ENCODE measurements around the gene ACAD10. TPM values are rescaled to one million over a fixed set of nuclear protein-coding genes. Genes with fewer than 3 reads are reported as not detected.
A peak's percentile ranks its signal among the peaks of the same experiment; 100 is the strongest.

Gene ACAD10
- total RNA-seq, 1 donor, result 16.4 TPM

DNA sequence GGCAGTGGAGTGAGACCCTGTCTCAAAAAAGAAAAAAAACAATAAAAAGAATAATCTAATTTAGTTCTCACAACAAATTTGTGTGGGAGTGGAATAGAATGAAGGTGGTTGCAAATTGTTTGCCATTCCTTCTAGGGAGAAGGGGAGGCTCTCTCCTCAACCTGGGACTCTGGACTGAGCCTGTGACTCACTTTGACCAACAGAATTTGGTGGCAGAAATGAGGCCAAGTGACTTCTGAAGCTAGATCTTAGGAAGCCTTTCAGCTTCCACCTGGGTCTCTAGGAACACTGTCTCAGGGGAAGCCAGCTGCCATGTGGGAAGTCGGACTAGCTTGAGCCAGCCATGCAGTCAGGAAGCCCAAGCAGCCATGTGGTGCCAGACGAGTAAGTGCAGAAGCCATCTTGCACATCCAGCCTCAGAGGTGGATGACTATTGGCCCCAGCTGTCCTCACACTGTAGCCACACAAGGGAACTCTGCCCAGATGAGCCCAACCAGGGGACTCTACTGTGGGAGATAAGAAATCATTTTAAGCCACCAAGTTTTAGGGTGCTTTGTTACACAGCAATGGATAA, 95.3 kb downstream of the ACAD10 start:
- no peak for DNase-seq (ENCODE audit: low read depth)
- no peak overlapping the region for H3K4me3 ChIP-seq (ENCODE audit: low read depth, low read length)
- TF ChIP-seq, protein P1, sequence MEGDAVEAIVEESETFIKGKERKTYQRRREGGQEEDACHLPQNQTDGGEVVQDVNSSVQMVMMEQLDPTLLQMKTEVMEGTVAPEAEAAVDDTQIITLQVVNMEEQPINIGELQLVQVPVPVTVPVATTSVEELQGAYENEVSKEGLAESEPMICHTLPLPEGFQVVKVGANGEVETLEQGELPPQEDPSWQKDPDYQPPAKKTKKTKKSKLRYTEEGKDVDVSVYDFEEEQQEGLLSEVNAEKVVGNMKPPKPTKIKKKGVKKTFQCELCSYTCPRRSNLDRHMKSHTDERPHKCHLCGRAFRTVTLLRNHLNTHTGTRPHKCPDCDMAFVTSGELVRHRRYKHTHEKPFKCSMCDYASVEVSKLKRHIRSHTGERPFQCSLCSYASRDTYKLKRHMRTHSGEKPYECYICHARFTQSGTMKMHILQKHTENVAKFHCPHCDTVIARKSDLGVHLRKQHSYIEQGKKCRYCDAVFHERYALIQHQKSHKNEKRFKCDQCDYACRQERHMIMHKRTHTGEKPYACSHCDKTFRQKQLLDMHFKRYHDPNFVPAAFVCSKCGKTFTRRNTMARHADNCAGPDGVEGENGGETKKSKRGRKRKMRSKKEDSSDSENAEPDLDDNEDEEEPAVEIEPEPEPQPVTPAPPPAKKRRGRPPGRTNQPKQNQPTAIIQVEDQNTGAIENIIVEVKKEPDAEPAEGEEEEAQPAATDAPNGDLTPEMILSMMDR (IDR thresholded peaks at IDR 0.05; ENCODE audit: insufficient read depth, low read depth, low read length), result no peak

- no peak for DNase-seq (ENCODE audit: low read depth)
- H3K4me3 ChIP-seq (ENCODE audit: low read depth, low read length), result no peak overlapping the region
- TF ChIP-seq, protein P1 (IDR thresholded peaks at IDR 0.05; ENCODE audit: insufficient read depth, low read depth, low read length), result no peak
Measured at GRCh38 chr12:111783046-111783445, 97.2 kb downstream of the ACAD10 start.

- H3K4me3 ChIP-seq (ENCODE audit: low read depth, low read length), result no peak overlapping the region
- TF ChIP-seq, protein P1 (IDR thresholded peaks at IDR 0.05; ENCODE audit: insufficient read depth, low read depth, low read length), result no peak
- DNase-seq (ENCODE audit: low read depth), result no peak
Measured at GRCh38 chr12:111784953-111785352, 99.1 kb downstream of the ACAD10 start.

DNA sequence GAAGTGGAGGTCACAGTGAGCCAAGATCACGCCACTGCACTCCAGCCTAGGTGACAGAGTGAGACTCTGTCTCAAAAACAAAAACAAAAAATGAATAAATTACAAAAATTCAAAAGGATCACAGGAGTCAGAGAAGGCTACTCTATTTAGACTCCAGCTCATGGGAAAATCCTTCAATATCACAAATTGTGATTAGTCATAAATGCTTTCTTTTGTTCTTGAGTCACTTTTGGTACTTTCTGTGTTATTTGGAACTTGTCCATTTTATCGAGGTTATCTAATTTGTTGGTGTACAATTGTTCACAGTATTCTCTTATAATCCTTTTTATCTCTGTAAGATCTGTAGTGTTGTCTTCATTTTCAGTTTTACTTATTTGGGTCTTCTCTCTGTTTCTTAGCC, 99.8 kb downstream of the ACAD10 start:
- DNase-seq (ENCODE audit: low read depth), result no peak
- TF ChIP-seq, protein P1 (IDR thresholded peaks at IDR 0.05; ENCODE audit: insufficient read depth, low read depth, low read length), result no peak
- H3K4me3 ChIP-seq (ENCODE audit: low read depth, low read length), result no peak overlapping the region

- DNase-seq (ENCODE audit: low read depth), result peak; percentile 75
- H3K4me3 ChIP-seq (ENCODE audit: low read depth, low read length), result no peak overlapping the region
Measured at GRCh38 chr12:111788178-111788654, 102.4 kb downstream of the ACAD10 start.

DNA sequence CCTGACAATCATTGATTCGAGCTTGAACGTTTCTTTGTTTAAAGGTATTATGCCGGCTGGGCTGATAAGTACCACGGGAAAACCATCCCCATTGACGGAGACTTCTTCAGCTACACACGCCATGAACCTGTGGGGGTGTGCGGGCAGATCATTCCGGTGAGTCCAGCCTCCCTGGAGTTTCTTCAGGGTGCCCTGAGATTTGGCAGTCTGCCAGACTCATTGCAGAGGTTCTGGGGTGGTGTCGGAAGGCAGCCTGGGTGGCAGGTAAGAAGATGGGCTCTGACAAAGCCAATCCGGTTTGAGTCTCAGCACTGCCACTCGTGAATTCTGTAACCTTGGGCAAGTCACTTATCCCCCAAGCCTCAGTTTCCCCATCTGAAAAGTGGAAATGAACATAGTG, 103.9 kb downstream of the ACAD10 start:
- TF ChIP-seq, protein P1 (IDR thresholded peaks at IDR 0.05; ENCODE audit: insufficient read depth, low read depth, low read length), result no peak
- no peak for DNase-seq (ENCODE audit: low read depth)
- no peak overlapping the region for H3K4me3 ChIP-seq (ENCODE audit: low read depth, low read length)

More at GRCh38 chr12:111788178-111788654, 102.4 kb downstream of the ACAD10 start:
- TF ChIP-seq, protein P1 (IDR thresholded peaks at IDR 0.05; ENCODE audit: insufficient read depth, low read depth, low read length), result peak; percentile 59

DNA sequence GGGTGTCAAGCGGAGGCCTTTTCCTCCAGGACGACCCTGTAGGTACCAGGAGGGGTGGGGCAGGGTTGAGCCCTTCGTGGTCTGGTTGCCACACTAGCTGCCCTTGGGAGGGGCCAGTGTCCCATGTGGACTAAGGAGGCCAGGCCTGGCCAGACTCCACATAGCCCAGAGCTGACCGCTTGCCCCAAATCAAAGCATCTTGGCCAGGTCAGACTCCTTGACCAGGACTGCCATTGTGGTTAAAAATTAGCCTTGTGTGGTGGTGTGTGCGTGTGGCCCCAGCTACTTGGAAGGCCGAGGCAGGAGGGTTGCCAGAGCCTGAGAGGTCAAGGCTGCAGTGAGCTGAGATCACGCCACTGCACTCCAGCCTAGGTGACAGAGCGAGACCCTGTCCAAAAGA, 105.7 kb downstream of the ACAD10 start:
- TF ChIP-seq, protein P1 (IDR thresholded peaks at IDR 0.05; ENCODE audit: insufficient read depth, low read depth, low read length), result no peak
- no peak overlapping the region for H3K4me3 ChIP-seq (ENCODE audit: low read depth, low read length)
- DNase-seq (ENCODE audit: low read depth), result no peak
